ENCODE data around the gene FDPS. TPM values are rescaled to one million over a fixed set of nuclear protein-coding genes. Genes with fewer than 3 reads are reported as not detected.

The FDPS gene
- total RNA-seq (100 to 1,000 TPM in 2 of 7 donors, 10 to 100 TPM in 5; 50.7 to 177 (median 74.9) TPM), polyA plus RNA-seq (100 to 1,000 TPM in 1 of 2 donors, 10 to 100 TPM in 1; 80.8 to 423 TPM)
- long read RNA-seq, donor 1, transcript FDPS-206 (10 exons, 1,178 nt), result major isoform, 60 of 159 reads
- long read RNA-seq, donor 1, transcript FDPS-202 (11 exons, 1,431 nt), result minor isoform, 5 of 159 reads
- long read RNA-seq, donor 1, transcript FDPS-203 (10 exons, 1,256 nt), result minor isoform, 53 of 159 reads
- long read RNA-seq, donor 1, partial matches to known transcripts, result 7 of 159 reads
- long read RNA-seq, donor 1, other reads (novel, unspliced or antisense), result 30 of 159 reads
- long read RNA-seq, donor 2, transcript FDPS-203 (10 exons, 1,256 nt), result minor isoform, 13 of 97 reads
- long read RNA-seq, donor 2, transcript FDPS-206 (10 exons, 1,178 nt), result major isoform, 14 of 97 reads
- long read RNA-seq, donor 2, partial matches to known transcripts, result 60 of 97 reads
- long read RNA-seq, donor 2, other reads (novel, unspliced or antisense), result 0 of 97 reads
- long read RNA-seq, donor 3, transcript FDPS-206 (10 exons, 1,178 nt), result major isoform, 25 of 63 reads
- long read RNA-seq, donor 3, transcript FDPS-203 (10 exons, 1,256 nt), result minor isoform, 12 of 63 reads
- long read RNA-seq, donor 3, partial matches to known transcripts, result 14 of 63 reads
- long read RNA-seq, donor 3, other reads (novel, unspliced or antisense), result 10 of 63 reads

DNA sequence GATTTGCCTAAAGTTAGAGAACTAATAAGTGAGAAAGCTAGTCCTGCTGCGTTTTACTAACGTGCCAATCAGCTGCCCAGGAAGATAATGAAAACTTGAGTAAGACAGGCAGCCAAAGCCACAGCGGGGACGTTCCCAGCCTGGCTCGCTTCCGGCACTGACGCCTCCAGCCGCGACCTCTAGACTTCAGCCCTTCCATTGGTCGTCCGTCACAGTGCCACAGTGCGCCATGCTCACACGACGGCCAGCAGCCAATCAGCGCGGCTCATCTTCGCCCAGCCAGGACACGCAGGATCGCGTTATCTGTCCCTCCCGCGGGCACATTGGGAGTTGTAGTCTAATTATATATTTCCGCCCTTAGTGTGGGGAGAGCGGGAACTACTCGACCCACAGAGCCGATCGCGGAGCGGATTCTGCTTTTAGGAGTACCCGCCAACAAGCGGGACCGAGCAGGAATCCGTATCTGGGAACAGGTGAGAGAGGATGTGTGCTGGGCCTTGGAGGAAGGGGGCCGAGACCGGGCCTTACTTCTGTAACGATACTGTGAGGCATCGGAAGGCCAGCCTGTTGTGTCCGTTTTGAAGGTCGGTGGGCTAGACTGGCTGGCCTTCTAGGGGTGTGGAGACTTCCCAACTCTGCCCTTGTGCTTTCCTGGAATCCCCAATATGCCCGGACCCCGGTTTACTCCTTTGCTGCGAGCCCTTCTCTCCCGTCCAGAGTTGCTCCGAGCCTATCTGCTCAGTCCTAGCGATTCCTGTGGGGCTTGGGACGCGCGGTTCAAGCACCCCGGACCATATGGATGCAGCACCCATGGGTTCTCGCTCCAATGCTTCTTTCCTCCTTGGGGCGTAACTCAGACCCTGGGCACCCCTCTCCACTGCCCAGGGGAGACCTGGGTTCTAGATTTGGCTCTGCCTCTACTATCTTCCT, at the start of gene FDPS:
Gene FDPS, plus strand, starts transcription at position 374 of the 930 bp plus-strand sequence. CDS start 924 bp downstream, outside the sequence.
- TF ChIP-seq POLR2A (IDR thresholded peaks at IDR 0.05) (peak; percentile 48), EP300 (IDR thresholded peaks at IDR 0.05) (peak; percentile 36)
- TF ChIP-seq, protein P1, sequence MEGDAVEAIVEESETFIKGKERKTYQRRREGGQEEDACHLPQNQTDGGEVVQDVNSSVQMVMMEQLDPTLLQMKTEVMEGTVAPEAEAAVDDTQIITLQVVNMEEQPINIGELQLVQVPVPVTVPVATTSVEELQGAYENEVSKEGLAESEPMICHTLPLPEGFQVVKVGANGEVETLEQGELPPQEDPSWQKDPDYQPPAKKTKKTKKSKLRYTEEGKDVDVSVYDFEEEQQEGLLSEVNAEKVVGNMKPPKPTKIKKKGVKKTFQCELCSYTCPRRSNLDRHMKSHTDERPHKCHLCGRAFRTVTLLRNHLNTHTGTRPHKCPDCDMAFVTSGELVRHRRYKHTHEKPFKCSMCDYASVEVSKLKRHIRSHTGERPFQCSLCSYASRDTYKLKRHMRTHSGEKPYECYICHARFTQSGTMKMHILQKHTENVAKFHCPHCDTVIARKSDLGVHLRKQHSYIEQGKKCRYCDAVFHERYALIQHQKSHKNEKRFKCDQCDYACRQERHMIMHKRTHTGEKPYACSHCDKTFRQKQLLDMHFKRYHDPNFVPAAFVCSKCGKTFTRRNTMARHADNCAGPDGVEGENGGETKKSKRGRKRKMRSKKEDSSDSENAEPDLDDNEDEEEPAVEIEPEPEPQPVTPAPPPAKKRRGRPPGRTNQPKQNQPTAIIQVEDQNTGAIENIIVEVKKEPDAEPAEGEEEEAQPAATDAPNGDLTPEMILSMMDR (IDR thresholded peaks at IDR 0.05), result peak in 2 of 3 donors; percentile 47 to 68
- H3K4me1 ChIP-seq (ENCODE audit: insufficient read depth), result peaks cover 5% of the 10 kb centered on the region
- H3K4me3 ChIP-seq, result peak within 1 kb of the TSS; percentile 80
- peak; percentile 97 to 98 (median 98) for DNase-seq
- intact Hi-C loops (cut with DNase I), result no loop called here
- WGBS, 3 donors, result 0 to 1% (median 1%) methylated on average over 47 to 51 of the region's 51 CpGs
- H3K27ac ChIP-seq, result peak within 1 kb of the TSS; percentile 54 to 84
- H3K36me3 ChIP-seq, result no peaks in the 10 kb centered on the region
- no peaks in the 10 kb centered on the region for H3K9me3 ChIP-seq
- H3K27me3 ChIP-seq, result no peaks in the 10 kb centered on the region

DNA sequence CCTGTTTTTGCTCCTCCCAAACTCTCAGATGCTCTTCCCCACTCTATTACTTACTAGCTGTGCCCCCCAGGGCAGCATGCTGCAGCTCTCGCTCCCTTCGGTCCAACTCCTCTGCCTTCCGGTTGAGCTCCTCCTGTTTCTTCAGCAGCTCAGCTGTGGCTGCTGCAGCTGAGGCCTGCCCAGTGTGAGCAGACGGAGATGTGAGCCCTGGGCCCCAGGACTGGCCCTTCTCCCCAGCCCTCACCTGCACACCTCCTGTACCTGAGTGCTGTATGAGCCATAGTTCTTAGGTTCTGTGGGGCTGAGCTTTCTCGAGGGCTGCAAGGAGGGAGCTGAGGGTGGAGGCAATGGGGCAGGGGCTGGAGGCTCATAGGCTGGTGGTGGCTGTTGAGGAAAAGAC, 48.4 kb upstream of the FDPS start:
- TF ChIP-seq, protein P1 (IDR thresholded peaks at IDR 0.05), result no peak
- TF ChIP-seq POLR2A (IDR thresholded peaks at IDR 0.05), result no peak
- no peak for TF ChIP-seq EP300 (IDR thresholded peaks at IDR 0.05)
- 84 to 95% (median 90%) methylated on average over 5 of the region's 5 CpGs for WGBS, 3 donors

DNA sequence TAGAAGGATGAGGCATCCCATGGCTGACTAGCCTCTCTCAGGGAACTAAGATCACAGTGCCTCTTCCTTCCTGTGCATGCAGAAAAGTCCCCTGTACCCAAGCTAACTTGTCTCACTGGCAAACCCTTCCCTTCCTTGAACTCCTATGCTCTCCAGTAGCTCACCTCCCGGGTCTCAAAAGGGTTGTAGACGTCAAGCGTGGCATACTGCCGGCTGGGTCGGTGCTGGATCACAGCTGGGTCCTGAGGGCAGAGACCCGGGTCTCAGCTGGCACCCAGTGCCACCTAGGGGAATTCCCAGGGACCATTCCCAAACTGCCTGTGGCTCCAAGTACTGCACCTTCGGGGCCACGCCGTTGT, 47.2 kb upstream of the FDPS start:
- Histone ChIP-seq H3K27ac (peak overlapping the region; percentile 16 to 58), H3K4me3 (peak overlapping the region; percentile 78), H3K36me3 (no peaks in the 10 kb centered on the region), H3K4me1 (ENCODE audit: insufficient read depth) (peaks cover 6% of the 10 kb centered on the region), H3K27me3 (no peaks in the 10 kb centered on the region), H3K9me3 (no peaks in the 10 kb centered on the region)
- TF ChIP-seq POLR2A (IDR thresholded peaks at IDR 0.05) (no peak), EP300 (IDR thresholded peaks at IDR 0.05) (no peak)
- TF ChIP-seq, protein P1 (IDR thresholded peaks at IDR 0.05), result no peak
- intact Hi-C loops (cut with DNase I), result no loop called here
- WGBS, 3 donors, result 0 to 1% (median 0%) methylated on average over 9 of the region's 9 CpGs
- peak in 1 of 5 donors; percentile 57 for DNase-seq

More for the DNA sequence above, 48.4 kb upstream of the FDPS start:
- H3K27me3 ChIP-seq, result no peaks in the 10 kb centered on the region
- no peak overlapping the region for H3K4me3 ChIP-seq
- no peaks in the 10 kb centered on the region for H3K36me3 ChIP-seq
- intact Hi-C loops (cut with DNase I), result no loop called here
- DNase-seq, result peak in 1 of 5 donors; percentile 26
- peaks cover 6% of the 10 kb centered on the region for H3K4me1 ChIP-seq (ENCODE audit: insufficient read depth)
- no peaks in the 10 kb centered on the region for H3K9me3 ChIP-seq
- H3K27ac ChIP-seq, result no peak overlapping the region
